WI38 (cell line): ENCODE results near the gene SPTLC2.

Experiments
- H3K4me3 ChIP-seq: 2 replicates; pipeline ENCODE4 v1.5.1; 2011; ENCODE audit warnings: low read depth, mild to moderate bottlenecking, control low read depth, low read length
- TF ChIP-seq, protein P1 (sequence below): IDR thresholded peaks from 2 replicates; pipeline ENCODE4 v1.5.1; 2012; ENCODE audit warnings: low read depth, mild to moderate bottlenecking, control low read depth, low read length

SPTLC2 gene

DNA sequence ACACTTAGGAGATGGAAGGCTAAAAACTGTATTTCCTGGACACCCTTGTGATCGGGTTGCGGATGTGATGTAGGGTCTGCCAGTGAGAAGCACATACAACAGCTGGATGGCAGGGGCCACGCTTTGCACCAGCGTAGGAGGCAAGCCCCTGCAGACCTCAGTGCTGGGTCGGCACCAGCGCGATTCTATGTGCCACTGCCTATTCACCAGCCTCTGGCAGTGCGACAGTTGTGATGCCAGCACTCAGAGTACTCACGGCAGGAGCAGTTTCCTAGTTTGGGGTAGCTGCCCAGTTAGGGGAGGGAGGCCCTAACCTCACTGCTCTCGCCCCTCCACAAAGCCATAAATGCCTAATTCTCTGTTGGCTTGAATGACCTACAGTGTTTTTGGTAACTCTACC lies 31.6 kb downstream of the SPTLC2 start:
- TF ChIP-seq, protein P1, sequence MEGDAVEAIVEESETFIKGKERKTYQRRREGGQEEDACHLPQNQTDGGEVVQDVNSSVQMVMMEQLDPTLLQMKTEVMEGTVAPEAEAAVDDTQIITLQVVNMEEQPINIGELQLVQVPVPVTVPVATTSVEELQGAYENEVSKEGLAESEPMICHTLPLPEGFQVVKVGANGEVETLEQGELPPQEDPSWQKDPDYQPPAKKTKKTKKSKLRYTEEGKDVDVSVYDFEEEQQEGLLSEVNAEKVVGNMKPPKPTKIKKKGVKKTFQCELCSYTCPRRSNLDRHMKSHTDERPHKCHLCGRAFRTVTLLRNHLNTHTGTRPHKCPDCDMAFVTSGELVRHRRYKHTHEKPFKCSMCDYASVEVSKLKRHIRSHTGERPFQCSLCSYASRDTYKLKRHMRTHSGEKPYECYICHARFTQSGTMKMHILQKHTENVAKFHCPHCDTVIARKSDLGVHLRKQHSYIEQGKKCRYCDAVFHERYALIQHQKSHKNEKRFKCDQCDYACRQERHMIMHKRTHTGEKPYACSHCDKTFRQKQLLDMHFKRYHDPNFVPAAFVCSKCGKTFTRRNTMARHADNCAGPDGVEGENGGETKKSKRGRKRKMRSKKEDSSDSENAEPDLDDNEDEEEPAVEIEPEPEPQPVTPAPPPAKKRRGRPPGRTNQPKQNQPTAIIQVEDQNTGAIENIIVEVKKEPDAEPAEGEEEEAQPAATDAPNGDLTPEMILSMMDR: no peak
- no peak overlapping the region for H3K4me3 ChIP-seq

GRCh38 chr14:77583657-77584056 lies 32.8 kb downstream of the SPTLC2 start:
- TF ChIP-seq, protein P1: no peak

DNA sequence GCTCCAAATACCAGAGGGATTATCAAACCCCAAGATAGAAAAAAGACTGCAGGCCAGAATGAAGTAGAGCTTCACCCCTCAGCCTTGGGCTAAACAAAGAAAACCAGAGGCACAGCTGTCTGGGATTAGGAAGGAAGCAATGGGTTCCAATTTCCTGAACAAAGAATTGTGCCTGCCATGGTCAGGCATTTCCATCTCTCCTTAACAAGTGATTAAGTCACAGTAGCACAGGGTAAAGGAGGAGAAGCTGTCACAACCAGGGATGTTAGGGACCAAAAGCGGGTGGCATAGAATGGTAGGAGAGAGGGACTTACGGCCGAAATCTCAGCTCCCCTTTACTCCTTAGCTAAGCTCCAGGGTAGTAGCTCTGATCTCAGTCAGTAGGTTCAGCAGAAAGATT lies 33.9 kb downstream of the SPTLC2 start:
- H3K4me3 ChIP-seq: no peak overlapping the region
- TF ChIP-seq, protein P1: no peak

More at GRCh38 chr14:77583657-77584056, 32.8 kb downstream of the SPTLC2 start:
- H3K4me3 ChIP-seq: no peak overlapping the region

DNA sequence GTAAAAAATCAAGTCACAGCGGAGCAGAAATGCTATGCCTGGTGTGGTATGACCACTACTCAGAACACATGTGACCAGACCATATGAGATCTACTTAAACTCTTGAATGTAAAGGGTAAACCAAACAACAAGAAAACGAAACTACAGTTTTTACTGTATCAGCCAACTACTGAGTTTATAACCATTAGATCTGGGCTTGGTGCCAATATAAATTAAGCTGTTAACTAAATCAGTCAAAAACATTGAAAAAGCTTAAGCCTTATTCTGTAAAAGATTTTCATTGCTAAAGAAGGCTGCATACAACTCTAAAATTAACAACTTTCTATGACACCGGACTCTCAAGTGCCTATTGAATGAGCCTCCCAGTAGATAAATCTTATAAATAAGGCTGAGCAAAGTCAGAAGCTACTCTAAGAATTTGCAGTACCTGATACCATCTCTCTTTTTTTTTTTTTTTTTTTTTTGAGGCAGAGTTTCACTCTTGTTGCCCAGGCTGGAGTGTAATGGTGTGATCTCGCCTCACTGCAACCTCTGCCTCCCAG lies 35.4 kb downstream of the SPTLC2 start:
- H3K4me3 ChIP-seq: peak overlapping the region; percentile 43
- TF ChIP-seq, protein P1: no peak

DNA sequence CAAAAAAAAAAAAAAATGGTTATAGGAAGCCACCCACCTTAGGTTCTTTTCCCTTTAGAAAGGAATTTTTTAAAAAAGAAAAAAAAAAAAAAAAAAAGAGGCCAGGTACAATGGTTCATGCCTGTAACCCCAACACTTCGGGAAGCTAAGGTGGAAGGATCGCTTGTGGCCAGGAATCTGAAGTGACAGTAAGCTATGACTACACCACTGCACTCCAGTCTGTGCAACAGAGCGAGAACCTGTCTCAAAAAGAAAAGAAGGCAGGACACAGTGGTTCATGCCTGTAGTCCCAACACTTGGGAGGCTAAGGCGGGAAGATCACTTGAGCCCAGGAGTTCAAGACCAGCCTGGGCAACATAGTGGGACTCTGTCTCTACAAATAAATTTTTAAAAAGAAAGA lies 36.0 kb downstream of the SPTLC2 start:
- TF ChIP-seq, protein P1: no peak
- peak overlapping the region; percentile 43 for H3K4me3 ChIP-seq

DNA sequence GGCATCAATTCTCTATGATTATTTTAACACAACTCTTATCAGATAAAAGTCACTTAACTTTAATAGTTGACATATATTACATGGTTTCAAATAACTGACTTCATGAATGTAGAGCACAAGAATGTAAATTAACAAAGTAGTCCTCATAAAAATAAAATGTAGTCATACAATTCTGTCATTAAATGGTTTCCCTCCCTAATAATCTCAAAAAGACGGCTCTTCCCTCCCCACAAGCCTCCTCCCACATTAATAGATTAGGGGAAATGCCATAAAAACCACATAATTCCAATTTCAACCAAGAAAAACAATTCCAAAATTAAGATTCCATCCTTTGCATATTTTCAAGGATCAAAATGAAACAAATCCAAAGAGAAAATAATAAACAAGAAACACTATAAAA lies 36.7 kb downstream of the SPTLC2 start:
- TF ChIP-seq, protein P1: no peak
- H3K4me3 ChIP-seq: no peak overlapping the region

DNA sequence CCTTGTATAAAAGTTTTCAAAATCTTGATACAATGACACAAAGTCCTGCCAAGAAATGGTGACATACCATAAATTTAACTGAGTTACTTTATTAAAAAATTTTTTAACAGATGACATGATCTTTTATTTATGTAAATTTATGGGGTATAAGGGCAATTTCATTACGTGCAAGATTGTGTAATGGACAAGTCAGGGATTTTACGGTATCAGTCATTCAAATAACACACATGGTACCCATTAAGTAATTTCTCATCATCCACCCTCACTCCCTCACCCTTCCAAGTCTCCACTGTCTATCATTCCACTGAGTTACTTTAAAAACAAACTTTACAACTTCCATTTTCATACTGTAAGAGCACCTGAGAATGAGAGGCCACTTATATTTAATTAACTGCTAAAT lies 37.4 kb downstream of the SPTLC2 start:
- no peak overlapping the region for H3K4me3 ChIP-seq
- TF ChIP-seq, protein P1: no peak
